ENCODE data around the gene PKP2. TPM values are rescaled to one million over a fixed set of nuclear protein-coding genes. Genes with fewer than 3 reads are reported as not detected.

Gene PKP2
- total RNA-seq, 1 experiment from 2014 or later: 18.4 TPM

DNA sequence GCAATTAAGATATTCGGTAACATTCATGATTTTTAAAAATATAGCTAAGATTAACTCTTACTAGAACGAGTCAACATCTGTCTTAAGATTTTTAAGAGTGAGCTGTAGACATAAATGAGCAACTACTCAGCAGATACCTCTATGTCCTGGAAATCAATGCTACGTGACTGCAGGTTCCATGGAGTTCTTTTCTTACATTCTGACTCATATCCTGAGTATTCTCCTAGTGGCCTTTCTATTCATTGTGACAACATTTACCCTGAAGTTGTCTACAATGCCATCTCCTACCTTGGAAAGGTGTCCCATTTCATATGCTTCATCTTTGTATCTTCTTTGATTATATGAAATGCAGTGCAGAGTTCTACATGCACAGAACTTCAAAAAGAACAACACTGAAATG is 59.9 kb downstream of the PKP2 start:
- Histone ChIP-seq H2AK5ac (ENCODE audit: insufficient read length, low read length) (no peak overlapping the region), H2BK15ac (ENCODE audit: low read depth, low read length) (no peak overlapping the region), H4K20me1 (ENCODE audit: control insufficient read depth, insufficient read depth, insufficient read length) (no peaks in the 10 kb centered on the region), H3T11ph (ENCODE audit: low read length) (no peak overlapping the region), H2BK12ac (ENCODE audit: insufficient read length, low read depth, low read length) (no peak overlapping the region), H3K27ac (ENCODE audit: insufficient read length, low read depth, low read length) (no peak overlapping the region), H3K14ac (ENCODE audit: insufficient read depth, low read length) (no peak overlapping the region), H3K56ac (ENCODE audit: insufficient read length, low read depth, low read length) (no peak overlapping the region), H3K18ac (ENCODE audit: insufficient read length, low read depth, low read length) (no peak overlapping the region), H3K79me2 (ENCODE audit: insufficient read depth, low read length) (no peaks in the 10 kb centered on the region), H2BK5ac (ENCODE audit: insufficient read length, low read length) (no peak overlapping the region), H3K23ac (ENCODE audit: insufficient read length, low read depth, low read length) (no peak overlapping the region), H3K23me2 (ENCODE audit: insufficient read length, low read depth, low read length, poor library complexity, severe bottlenecking) (no peaks in the 10 kb centered on the region), H2AFZ (ENCODE audit: low read length) (no peak overlapping the region), H4K5ac (ENCODE audit: insufficient read length, low read depth, low read length) (no peak overlapping the region), H3K9me3 (ENCODE audit: control insufficient read depth, low read depth, low read length) (no peaks in the 10 kb centered on the region), H3K4me2 (ENCODE audit: insufficient read depth, insufficient read length, low read length) (no peak overlapping the region), H3K4ac (ENCODE audit: low read depth, low read length) (no peak overlapping the region), H2BK120ac (ENCODE audit: low read depth, low read length, poor library complexity, severe bottlenecking) (no peak overlapping the region), H3K27me3 (ENCODE audit: insufficient read depth, low read length) (no peaks in the 10 kb centered on the region), H3K4me1 (ENCODE audit: insufficient read depth, low read length) (peaks cover 6% of the 10 kb centered on the region; the same call in 1 of the 2 replicates), H3K9ac (ENCODE audit: extremely low read depth, insufficient read length, low read length) (no peak overlapping the region), H3K79me1 (ENCODE audit: insufficient read depth, low read depth, low read length, poor library complexity, severe bottlenecking) (no peaks in the 10 kb centered on the region), H2BK20ac (ENCODE audit: low read depth, low read length, poor library complexity, severe bottlenecking) (no peak overlapping the region), H4K8ac (replicated peaks; ENCODE audit: insufficient read length, low read depth, low read length) (no peak overlapping the region), H4K91ac (ENCODE audit: insufficient read length, low read depth, low read length) (no peak overlapping the region)
- Mint-ChIP-seq H3K27ac (no peak overlapping the region; a peak in 1 of 7 replicates), H3K9me3 (no peaks in the 10 kb centered on the region), H3K4me1 (peaks cover 23 to 29% of the 10 kb centered on the region in 2 experiments), H3K27me3 (ENCODE audit: low read depth) (no peaks in the 10 kb centered on the region), H3K36me3 (ENCODE audit: insufficient read depth in 1 of 3, low read depth in 3 of 3) (peaks cover 0 to 26% (median 0%) of the 10 kb centered on the region in 3 experiments; a peak in 3 of 7 replicates), H3K4me3 (no peak overlapping the region)
- TF ChIP-seq, protein P1, sequence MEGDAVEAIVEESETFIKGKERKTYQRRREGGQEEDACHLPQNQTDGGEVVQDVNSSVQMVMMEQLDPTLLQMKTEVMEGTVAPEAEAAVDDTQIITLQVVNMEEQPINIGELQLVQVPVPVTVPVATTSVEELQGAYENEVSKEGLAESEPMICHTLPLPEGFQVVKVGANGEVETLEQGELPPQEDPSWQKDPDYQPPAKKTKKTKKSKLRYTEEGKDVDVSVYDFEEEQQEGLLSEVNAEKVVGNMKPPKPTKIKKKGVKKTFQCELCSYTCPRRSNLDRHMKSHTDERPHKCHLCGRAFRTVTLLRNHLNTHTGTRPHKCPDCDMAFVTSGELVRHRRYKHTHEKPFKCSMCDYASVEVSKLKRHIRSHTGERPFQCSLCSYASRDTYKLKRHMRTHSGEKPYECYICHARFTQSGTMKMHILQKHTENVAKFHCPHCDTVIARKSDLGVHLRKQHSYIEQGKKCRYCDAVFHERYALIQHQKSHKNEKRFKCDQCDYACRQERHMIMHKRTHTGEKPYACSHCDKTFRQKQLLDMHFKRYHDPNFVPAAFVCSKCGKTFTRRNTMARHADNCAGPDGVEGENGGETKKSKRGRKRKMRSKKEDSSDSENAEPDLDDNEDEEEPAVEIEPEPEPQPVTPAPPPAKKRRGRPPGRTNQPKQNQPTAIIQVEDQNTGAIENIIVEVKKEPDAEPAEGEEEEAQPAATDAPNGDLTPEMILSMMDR (conservative IDR thresholded peaks at IDR 0.05): no peak
- no peak for DNase-seq
- no CpG with 5 or more reads among the region's 3 CpGs for WGBS (ENCODE audit: extremely low coverage, insufficient read length, low lambda C conversion rate)
